Tibial nerve (tissue), 4 donors: ENCODE measurements around the gene GET3. TPM values are rescaled to one million over a fixed set of nuclear protein-coding genes. Genes with fewer than 3 reads are reported as not detected.

Source experiments
- DNase-seq, 2 donors: peaks; one replicate each; pipeline ENCODE4 v3.0.0-alpha.2; 2019; ENCODE audit warnings: low spot score in 2 of 2
- H3K27ac ChIP-seq, 4 donors: fragments of 200-600 bp; sonication (generic) in 3 of 4; one replicate each; pipeline ENCODE4 v1.5.1; 2017 to 2019; ENCODE audit warnings: mild to moderate bottlenecking in 1 of 4
- H3K27me3 ChIP-seq, 2 donors: fragments of 200-600 bp; sonication (generic) in 1 of 2; one replicate each; pipeline versions ENCODE4 v1.5.1 to v1.6.0; 2017 to 2019
- H3K36me3 ChIP-seq, 3 donors: fragments of 200-600 bp; sonication (generic); one replicate each; pipeline ENCODE4 v1.5.1; 2018 to 2019
- H3K4me1 ChIP-seq, 4 donors: fragments of 200-600 bp; sonication (generic) in 3 of 4; one replicate each; pipeline ENCODE4 v1.5.1; 2017 to 2019
- H3K4me3 ChIP-seq, 4 donors: fragments of 200-600 bp; sonication (generic) in 3 of 4; one replicate each; pipeline ENCODE4 v1.5.1; 2017 to 2019; ENCODE audit warnings: mild to moderate bottlenecking in 1 of 4, moderate library complexity in 1 of 4
- H3K9me3 ChIP-seq, 4 donors: fragments of 200-600 bp; sonication (generic) in 3 of 4; one replicate each; pipeline ENCODE4 v1.5.1; 2017 to 2019
- EP300 ChIP-seq, 2 donors: sonication (generic); formaldehyde crosslinking; IDR thresholded peaks; one replicate each; pipeline ENCODE4 v1.6.1; 2017; ENCODE audit warnings: antibody characterized with exemption in 2 of 2, mild to moderate bottlenecking in 1 of 2
- POLR2A ChIP-seq, 2 donors: fragments of 450-650 bp; IDR thresholded peaks; one replicate each; pipeline ENCODE4 v1.6.1; 2017; ENCODE audit warnings: antibody characterized with exemption in 2 of 2, mild to moderate bottlenecking in 2 of 2, moderate library complexity in 2 of 2
- WGBS, 2 donors: methylation state at CpG; one replicate each; pipeline ENCODE4 v1.1.5; 2018; 5-methylcytosine and 5-hydroxymethylcytosine counted together
- total RNA-seq, 4 donors: library from RNA; depleted of rRNA; stranded (reverse); fragments of >200 nt; gene quantifications; one replicate each; pipeline ENCODE4 v1.1.0, GENCODE V29; 2016
- TF ChIP-seq, protein P1 (sequence below), 5 experiments: fragments of 200-600 bp in 3 of 5; fragments of 450-650 bp in 2 of 5; sonication (generic) in 3 of 5; IDR thresholded peaks; one replicate each; pipeline ENCODE4 v1.5.1; 2016 to 2019; ENCODE audit warnings: antibody characterized with exemption in 5 of 5, mild to moderate bottlenecking in 3 of 5, moderate library complexity in 2 of 5

GET3 gene
- total RNA-seq, 4 donors from 2014 or later, result 22.6 to 40.4 (median 36.3) TPM

DNA sequence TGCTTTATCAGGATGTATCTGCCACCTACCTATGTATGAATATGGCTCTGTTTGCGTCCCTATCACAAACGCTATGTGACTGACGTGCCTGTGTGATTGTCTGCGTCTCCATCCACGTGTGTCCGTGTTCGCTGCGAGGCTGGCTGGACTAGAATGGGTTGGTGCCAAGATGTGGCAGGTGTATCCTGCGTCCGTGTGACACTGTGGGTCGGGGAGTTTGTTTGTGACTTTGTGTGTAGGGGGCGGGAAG lies 44.8 kb downstream of the GET3 start:
- peak overlapping the region; percentile 81 to 100 (median 99) for H3K27ac ChIP-seq
- TF ChIP-seq POLR2A (IDR thresholded peaks at IDR 0.05), result peak in 1 of 2 donors; percentile 61
- TF ChIP-seq, protein P1, sequence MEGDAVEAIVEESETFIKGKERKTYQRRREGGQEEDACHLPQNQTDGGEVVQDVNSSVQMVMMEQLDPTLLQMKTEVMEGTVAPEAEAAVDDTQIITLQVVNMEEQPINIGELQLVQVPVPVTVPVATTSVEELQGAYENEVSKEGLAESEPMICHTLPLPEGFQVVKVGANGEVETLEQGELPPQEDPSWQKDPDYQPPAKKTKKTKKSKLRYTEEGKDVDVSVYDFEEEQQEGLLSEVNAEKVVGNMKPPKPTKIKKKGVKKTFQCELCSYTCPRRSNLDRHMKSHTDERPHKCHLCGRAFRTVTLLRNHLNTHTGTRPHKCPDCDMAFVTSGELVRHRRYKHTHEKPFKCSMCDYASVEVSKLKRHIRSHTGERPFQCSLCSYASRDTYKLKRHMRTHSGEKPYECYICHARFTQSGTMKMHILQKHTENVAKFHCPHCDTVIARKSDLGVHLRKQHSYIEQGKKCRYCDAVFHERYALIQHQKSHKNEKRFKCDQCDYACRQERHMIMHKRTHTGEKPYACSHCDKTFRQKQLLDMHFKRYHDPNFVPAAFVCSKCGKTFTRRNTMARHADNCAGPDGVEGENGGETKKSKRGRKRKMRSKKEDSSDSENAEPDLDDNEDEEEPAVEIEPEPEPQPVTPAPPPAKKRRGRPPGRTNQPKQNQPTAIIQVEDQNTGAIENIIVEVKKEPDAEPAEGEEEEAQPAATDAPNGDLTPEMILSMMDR (IDR thresholded peaks at IDR 0.05), result no peak
- peak overlapping the region; percentile 27 to 53 (median 46) for H3K4me3 ChIP-seq
- H3K9me3 ChIP-seq, result no peaks in the 10 kb centered on the region
- DNase-seq, result peak in 1 of 2 donors; percentile 72
- 4% methylated on average over 12 of the region's 12 CpGs for WGBS, 2 donors
- H3K4me1 ChIP-seq, result peaks cover 0 to 88% (median 77%) of the 10 kb centered on the region in 4 donors
- H3K27me3 ChIP-seq, result no peaks in the 10 kb centered on the region
- no peaks in the 10 kb centered on the region for H3K36me3 ChIP-seq

DNA sequence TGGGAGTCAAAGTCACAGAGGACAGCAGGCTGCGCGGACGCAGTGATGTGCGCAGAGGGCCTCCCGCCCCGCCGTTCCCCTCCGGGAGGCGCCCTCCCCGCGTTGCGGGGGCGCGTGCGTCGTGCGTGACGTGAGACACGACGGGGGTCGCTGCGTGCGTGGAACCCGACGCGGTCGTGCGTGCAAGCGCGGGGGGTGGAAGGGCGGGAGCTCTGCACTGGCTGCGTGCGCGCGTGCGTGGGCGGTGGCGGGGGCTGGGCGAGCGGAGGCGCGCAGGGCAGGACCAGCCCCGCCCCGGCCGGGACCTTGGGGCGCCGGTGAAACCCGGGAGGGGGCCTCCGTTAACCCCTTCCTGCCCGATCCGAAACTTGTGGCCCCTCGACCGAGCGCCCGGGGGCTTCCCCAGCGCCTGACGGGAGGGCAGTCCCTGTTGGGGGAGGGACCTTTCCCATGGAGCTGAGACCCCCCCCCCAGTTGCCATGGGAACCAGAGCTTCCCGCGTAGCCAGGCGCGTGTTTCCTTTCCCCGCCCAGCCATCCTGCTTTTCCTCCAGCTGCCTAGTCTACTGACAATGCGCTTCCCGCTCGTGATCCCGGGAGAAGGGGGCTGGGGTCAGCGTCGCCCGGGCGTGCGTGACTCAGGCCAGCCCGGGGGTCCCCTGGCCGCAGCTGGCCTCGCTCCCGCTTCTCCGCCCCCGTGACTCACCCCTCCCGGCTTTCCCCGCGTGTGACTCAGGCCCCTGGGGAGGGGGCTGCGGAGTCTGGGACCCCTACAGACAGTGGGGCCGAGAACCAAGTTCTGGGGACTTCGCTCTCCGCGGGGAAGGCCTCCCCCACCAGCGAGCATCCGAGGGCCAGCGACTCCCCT lies 45.4 kb downstream of the GET3 start:
- Histone ChIP-seq H3K9me3 (no peaks in the 10 kb centered on the region), H3K36me3 (no peaks in the 10 kb centered on the region), H3K4me1 (peaks cover 0 to 88% (median 77%) of the 10 kb centered on the region in 4 donors), H3K4me3 (peak overlapping the region; percentile 27 to 53 (median 46)), H3K27ac (peak overlapping the region; percentile 81 to 100 (median 99)), H3K27me3 (no peaks in the 10 kb centered on the region)
- DNase-seq, result peak; percentile 79 to 81
- WGBS, 2 donors, result 1% methylated on average over 44 to 45 of the region's 88 CpGs
- TF ChIP-seq POLR2A (IDR thresholded peaks at IDR 0.05), result peak; percentile 18 to 52
- TF ChIP-seq, protein P1 (IDR thresholded peaks at IDR 0.05), result peak in 2 of 5 experiments; percentile 23 to 52
- TF ChIP-seq EP300 (IDR thresholded peaks at IDR 0.05), result peak; percentile 93 to 95

DNA sequence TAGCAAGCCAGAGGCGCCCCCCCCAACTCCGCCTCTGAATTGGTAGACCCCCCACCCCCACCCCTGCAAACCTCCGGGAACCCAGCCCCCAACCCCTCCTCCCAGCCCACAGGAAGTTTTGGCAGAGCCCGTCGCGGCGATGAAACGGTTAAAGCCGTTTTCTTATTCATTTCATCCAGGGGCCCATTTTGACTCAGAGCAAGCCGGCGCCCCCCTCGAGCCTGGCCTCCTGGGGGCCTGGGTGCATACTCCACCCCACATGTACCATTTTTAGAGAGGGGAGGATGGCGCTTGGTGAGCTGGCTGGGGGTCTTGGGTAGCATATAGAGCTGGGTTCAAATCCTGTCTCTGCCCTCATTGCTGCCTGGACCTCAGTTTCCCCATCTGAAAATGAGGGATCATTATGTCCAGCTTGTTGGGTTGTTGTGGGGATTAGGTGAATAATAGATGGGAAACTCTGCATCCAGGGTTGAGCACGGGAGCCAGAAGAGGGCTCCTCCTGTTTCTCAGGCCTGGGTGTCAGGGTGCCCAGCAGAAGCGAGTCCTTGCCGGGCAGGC lies 46.1 kb downstream of the GET3 start:
- 7 to 8% methylated on average over 6 to 14 of the region's 16 CpGs for WGBS, 2 donors
- TF ChIP-seq POLR2A (IDR thresholded peaks at IDR 0.05) (no peak), EP300 (IDR thresholded peaks at IDR 0.05) (no peak)
- TF ChIP-seq, protein P1 (IDR thresholded peaks at IDR 0.05), result no peak
- peaks cover 0 to 89% (median 80%) of the 10 kb centered on the region in 4 donors for H3K4me1 ChIP-seq

DNA sequence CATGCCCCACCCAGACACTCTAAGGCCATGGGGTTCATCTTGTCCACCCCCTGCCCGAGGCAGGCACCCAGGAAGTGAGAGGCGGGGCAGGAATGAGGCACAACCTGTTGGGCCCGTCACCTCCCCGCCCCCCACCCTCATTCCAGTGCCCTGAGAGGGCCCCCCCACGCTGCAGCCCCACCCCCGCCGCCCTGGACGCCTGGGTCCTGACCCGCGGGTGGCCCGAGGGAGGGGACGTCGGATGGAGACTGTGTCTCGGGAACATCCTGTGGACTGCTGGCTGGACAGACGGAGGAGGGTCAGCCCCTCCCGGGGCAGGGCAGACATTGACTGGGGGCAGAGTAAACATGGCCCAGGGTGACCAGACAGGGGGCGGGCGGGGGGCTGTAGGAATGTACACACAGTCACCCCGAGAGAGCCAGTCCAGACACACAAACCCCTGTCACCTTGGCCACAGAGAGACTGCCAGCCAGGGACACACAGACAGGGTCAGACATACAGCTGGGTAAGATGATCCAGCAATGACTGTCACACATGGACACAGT lies 46.6 kb downstream of the GET3 start:
- H3K4me3 ChIP-seq, result peak overlapping the region in 1 of 4 donors; percentile 53
- no peaks in the 10 kb centered on the region for H3K27me3 ChIP-seq
- peaks cover 0 to 89% (median 80%) of the 10 kb centered on the region in 4 donors for H3K4me1 ChIP-seq
- WGBS, 2 donors, result 2 to 7% methylated on average over 13 to 19 of the region's 19 CpGs
- no peaks in the 10 kb centered on the region for H3K9me3 ChIP-seq
- H3K36me3 ChIP-seq, result no peaks in the 10 kb centered on the region
- DNase-seq, result no peak
- H3K27ac ChIP-seq, result peak overlapping the region; percentile 81 to 100 (median 99)
- TF ChIP-seq POLR2A (IDR thresholded peaks at IDR 0.05), result no peak
- TF ChIP-seq, protein P1 (IDR thresholded peaks at IDR 0.05), result no peak
- peak in 1 of 2 donors; percentile 49 for TF ChIP-seq EP300 (IDR thresholded peaks at IDR 0.05)

More for the DNA sequence above, 46.1 kb downstream of the GET3 start:
- H3K36me3 ChIP-seq, result no peaks in the 10 kb centered on the region
- H3K27ac ChIP-seq, result peak overlapping the region; percentile 81 to 100 (median 99)
- H3K9me3 ChIP-seq, result no peaks in the 10 kb centered on the region
- peak overlapping the region; percentile 27 to 53 (median 46) for H3K4me3 ChIP-seq
- no peak for DNase-seq
- no peaks in the 10 kb centered on the region for H3K27me3 ChIP-seq
